Gastroesophageal sphincter (tissue), 4 donors: ENCODE data around the gene CBX6. TPM values are rescaled to one million over a fixed set of nuclear protein-coding genes. Genes with fewer than 3 reads are reported as not detected.

Experiments
- ATAC-seq: fragments of 150-250 bp; one replicate; pipeline ENCODE4 v1.9.1; 2016; ENCODE audit warnings: mild to moderate bottlenecking, moderate library complexity
- H3K27ac ChIP-seq, 4 donors: fragments of 200-600 bp; sonication (generic) in 3 of 4; 1 replicate in 3 of 4; 2 replicates in 1 of 4; pipeline ENCODE4 v1.5.1; 2016 to 2019
- H3K27me3 ChIP-seq: fragments of 200-600 bp; sonication (generic); one replicate; pipeline ENCODE4 v1.5.1; 2019
- H3K36me3 ChIP-seq, 2 donors: fragments of 200-600 bp; sonication (generic); one replicate each; pipeline ENCODE4 v1.5.1; 2019; ENCODE audit warnings: control low read depth in 1 of 2
- H3K4me1 ChIP-seq, 3 donors: fragments of 200-600 bp; sonication (generic); 1 replicate in 2 of 3; 2 replicates in 1 of 3; pipeline ENCODE4 v1.5.1; 2016 to 2019; ENCODE audit warnings: control low read depth in 2 of 3
- H3K4me3 ChIP-seq, 2 donors: fragments of 200-600 bp; sonication (generic); one replicate each; pipeline ENCODE4 v1.5.1; 2019; ENCODE audit warnings: mild to moderate bottlenecking in 1 of 2, moderate library complexity in 1 of 2
- H3K9me3 ChIP-seq, 3 donors: fragments of 200-600 bp; sonication (generic); one replicate each; pipeline ENCODE4 v1.5.1; 2017 to 2019; ENCODE audit warnings: control low read depth in 2 of 3
- CTCF ChIP-seq, 4 experiments: fragments of 200-600 bp in 2 of 4; fragments of 450-650 bp in 2 of 4; sonication (generic) in 1 of 4; IDR thresholded peaks; one replicate each; pipeline ENCODE4 v1.5.1; 2017 to 2019; ENCODE audit warnings: antibody characterized with exemption in 4 of 4, mild to moderate bottlenecking in 2 of 4, moderate library complexity in 2 of 4
- EP300 ChIP-seq: sonication (generic); formaldehyde crosslinking; IDR thresholded peaks from one replicate; pipeline ENCODE4 v1.6.1; 2017; ENCODE audit warnings: antibody characterized with exemption, mild to moderate bottlenecking
- POLR2A ChIP-seq, 2 donors: fragments of 450-650 bp; IDR thresholded peaks; one replicate each; pipeline ENCODE4 v1.6.1; 2017; ENCODE audit warnings: antibody characterized with exemption in 2 of 2, mild to moderate bottlenecking in 2 of 2, moderate library complexity in 1 of 2
- POLR2AphosphoS5 ChIP-seq: sonication (generic); formaldehyde crosslinking; IDR thresholded peaks from one replicate; pipeline ENCODE4 v1.6.1; 2017; ENCODE audit warnings: antibody characterized with exemption
- WGBS, 2 donors: methylation state at CpG; one replicate each; pipeline ENCODE4 v1.1.5; 2018; ENCODE audit warnings: low coverage in 1 of 2; 5-methylcytosine and 5-hydroxymethylcytosine counted together
- total RNA-seq, 4 donors: library from RNA; depleted of rRNA; stranded (reverse); fragments of >200 nt; gene quantifications; one replicate each; pipeline ENCODE4 v1.1.0, GENCODE V29; 2016

CBX6 gene
- total RNA-seq, 4 donors from 2014 or later = 77.3 to 187 (median 105) TPM

DNA sequence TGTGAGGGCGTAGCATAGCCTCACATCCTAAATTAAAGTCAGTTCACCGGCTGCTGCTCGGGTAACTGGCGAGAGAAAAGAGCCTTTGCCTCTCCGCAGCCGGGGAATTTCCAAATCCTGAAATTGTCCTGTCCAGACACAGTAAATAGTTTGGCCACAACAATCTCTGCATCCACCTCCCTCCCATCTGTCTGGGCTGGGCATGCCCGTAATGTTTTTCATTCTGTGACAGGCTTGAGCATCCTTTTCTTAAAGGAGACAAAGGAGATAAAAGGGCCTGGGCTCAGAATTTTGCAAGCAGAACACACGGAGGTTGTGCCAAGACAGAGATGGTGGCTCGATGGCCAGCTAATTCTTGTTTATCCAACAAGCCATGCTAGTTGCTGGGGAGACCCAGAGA, 19.2 kb upstream of the CBX6 start:
- Histone ChIP-seq H3K4me3 (no peak overlapping the region), H3K27ac (no peak overlapping the region), H3K36me3 (no peaks in the 10 kb centered on the region), H3K27me3 (no peaks in the 10 kb centered on the region), H3K4me1 (no peaks in the 10 kb centered on the region), H3K9me3 (no peaks in the 10 kb centered on the region)
- TF ChIP-seq POLR2A (IDR thresholded peaks at IDR 0.05) (no peak), CTCF (IDR thresholded peaks at IDR 0.05) (no peak), EP300 (no peak), POLR2AphosphoS5 (no peak)
- WGBS, 2 donors = 71% methylated on average over 8 of the region's 9 CpGs; no CpG with 5 or more reads in 1 of the 2 donors
- no peak for ATAC-seq

GRCh38 chr22:38890377-38890776, 18.4 kb upstream of the CBX6 start:
- no peak for ATAC-seq
- Histone ChIP-seq H3K27me3 (no peaks in the 10 kb centered on the region), H3K4me1 (no peaks in the 10 kb centered on the region), H3K27ac (no peak overlapping the region), H3K4me3 (no peak overlapping the region), H3K9me3 (no peaks in the 10 kb centered on the region), H3K36me3 (no peaks in the 10 kb centered on the region)
- TF ChIP-seq POLR2AphosphoS5 = no peak
- TF ChIP-seq EP300 = no peak
- no peak for TF ChIP-seq CTCF (IDR thresholded peaks at IDR 0.05)
- no peak for TF ChIP-seq POLR2A (IDR thresholded peaks at IDR 0.05)
- WGBS, 2 donors = 78 to 87% methylated on average over 2 to 4 of the region's 5 CpGs

DNA sequence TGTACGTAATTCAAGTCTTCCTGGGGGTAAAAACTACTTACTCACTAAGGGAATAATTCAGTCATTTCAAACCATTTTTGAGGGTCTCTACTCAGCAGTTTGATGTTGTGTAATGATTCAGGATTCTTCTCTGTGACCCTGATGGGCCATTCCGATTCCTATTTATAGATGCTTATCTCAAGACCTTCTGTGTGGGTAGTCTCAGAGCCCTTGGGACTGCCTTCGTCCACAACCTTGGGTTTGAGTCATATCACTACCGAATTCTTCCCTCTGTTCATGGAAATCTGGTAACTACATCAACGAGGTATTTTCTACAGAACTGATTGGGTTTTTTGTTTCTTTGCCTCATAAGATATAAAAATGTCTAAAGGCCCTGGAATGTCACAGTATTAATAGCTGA, 14.3 kb upstream of the CBX6 start:
- no peaks in the 10 kb centered on the region for H3K9me3 ChIP-seq
- H3K36me3 ChIP-seq = no peaks in the 10 kb centered on the region
- H3K4me3 ChIP-seq = no peak overlapping the region
- TF ChIP-seq CTCF (IDR thresholded peaks at IDR 0.05) (no peak), POLR2AphosphoS5 (no peak), EP300 (no peak), POLR2A (IDR thresholded peaks at IDR 0.05) (no peak)
- no peak overlapping the region for H3K27ac ChIP-seq
- peaks cover 14 to 26% (median 15%) of the 10 kb centered on the region in 3 donors for H3K4me1 ChIP-seq
- WGBS, 2 donors = 58 to 64% methylated on average over 5 of the region's 5 CpGs
- H3K27me3 ChIP-seq = no peaks in the 10 kb centered on the region
- ATAC-seq = no peak

GRCh38 chr22:38882972-38883622, 11.1 kb upstream of the CBX6 start:
- H3K36me3 ChIP-seq = no peaks in the 10 kb centered on the region
- no peak for TF ChIP-seq CTCF (IDR thresholded peaks at IDR 0.05)
- TF ChIP-seq POLR2AphosphoS5 = no peak
- no peak for TF ChIP-seq EP300
- TF ChIP-seq POLR2A (IDR thresholded peaks at IDR 0.05) = no peak
- H3K27ac ChIP-seq = peak overlapping the region; percentile 85 to 90 (median 86)
- WGBS, 2 donors = 49 to 57% methylated on average over 3 to 8 of the region's 9 CpGs
- no peaks in the 10 kb centered on the region for H3K9me3 ChIP-seq
- no peak overlapping the region for H3K4me3 ChIP-seq
- ATAC-seq = no peak
- H3K4me1 ChIP-seq = peaks cover 14 to 39% (median 15%) of the 10 kb centered on the region in 3 donors
- H3K27me3 ChIP-seq = no peaks in the 10 kb centered on the region
